GM12874 (cell line): Measurements from ENCODE around the gene SURF4.
A peak's percentile ranks its signal among the peaks of the same experiment; 100 is the strongest.

ENCODE experiments used
- CTCF ChIP-seq: IDR thresholded peaks from 2 replicates; pipeline ENCODE4 v1.5.1; 2011; ENCODE audit warnings: low read depth, mild to moderate bottlenecking, control low read depth, low read length, moderate library complexity; ENCODE audit not compliant: insufficient read depth

Gene SURF4

DNA sequence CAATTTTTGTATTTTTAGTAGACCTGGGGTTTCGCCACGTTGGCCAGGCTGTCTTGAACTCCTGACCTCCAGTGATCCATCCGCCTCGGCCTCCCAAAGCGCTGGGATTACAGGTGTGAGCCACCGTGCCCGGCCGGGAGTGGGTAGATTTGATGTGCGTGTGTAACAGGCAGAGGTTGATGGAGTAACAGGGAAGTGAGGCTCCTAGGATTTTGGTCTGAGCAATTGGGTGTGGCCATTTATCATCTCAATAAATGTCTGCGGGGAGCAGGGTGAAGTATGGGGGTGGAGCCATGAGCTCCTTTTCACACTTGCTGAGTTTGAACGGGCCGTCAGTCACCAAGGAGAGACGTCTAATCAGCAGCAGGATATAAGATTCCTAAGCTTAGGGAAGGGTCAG is 43.1 kb upstream of the SURF4 start:
- no peak for TF ChIP-seq CTCF

DNA sequence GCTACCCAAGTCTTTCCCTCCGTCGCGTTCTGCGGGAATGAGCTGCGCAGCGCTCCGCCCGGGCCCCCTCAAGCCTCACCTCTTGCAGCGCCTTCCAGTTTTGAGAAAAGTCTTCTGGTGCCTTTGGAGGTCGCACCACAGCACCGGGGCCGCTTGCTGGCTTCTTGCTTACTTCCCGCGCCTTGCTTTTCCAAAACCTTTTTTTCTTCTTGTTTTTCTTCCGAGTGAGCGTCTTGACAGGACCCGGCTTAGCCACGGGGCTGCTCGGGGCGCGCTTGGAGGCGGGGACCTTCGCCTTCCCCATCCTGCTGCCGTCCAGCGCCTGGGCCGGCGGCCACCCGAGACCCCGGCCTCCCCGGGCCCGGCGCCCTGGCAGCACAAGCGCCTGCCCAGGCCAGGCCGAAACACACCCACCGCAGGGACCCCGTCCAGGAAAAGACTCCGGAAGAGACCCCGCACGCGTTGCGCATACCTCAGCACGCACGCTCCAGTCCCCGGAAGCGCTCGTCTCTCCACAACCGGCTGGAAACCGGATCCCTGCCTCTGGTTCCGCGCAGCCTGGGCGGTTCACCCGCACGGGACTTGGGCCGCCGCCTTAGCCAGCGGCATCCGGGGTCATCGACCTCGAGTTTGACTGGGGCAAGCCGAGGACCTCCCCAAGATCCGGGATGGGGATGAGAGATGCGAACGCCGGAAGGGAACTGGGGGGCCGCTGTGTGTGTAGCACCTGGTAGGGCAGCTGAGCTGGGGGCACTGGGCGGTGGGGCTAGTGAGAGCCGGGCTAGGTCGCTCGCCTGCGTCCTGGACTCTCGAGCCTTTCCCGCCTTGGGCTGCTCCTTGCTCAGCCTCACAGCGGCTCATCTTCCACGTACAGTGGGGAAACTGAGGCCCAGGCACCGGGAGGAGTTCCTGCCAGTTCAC is 41.9 kb upstream of the SURF4 start, which contains the start of gene REXO4:
Gene REXO4 (minus strand): TSS at position 470 of the 921 bp plus-strand sequence. CDS start 166 bp downstream, at position 304.
- no peak for TF ChIP-seq CTCF

- TF ChIP-seq CTCF, result no peak
These were observed 39.3 kb upstream of the SURF4 start for GRCh38 chr9:133415170-133415569.

- no peak for TF ChIP-seq CTCF
These were observed 32.2 kb upstream of the SURF4 start for GRCh38 chr9:133408042-133408441.

DNA sequence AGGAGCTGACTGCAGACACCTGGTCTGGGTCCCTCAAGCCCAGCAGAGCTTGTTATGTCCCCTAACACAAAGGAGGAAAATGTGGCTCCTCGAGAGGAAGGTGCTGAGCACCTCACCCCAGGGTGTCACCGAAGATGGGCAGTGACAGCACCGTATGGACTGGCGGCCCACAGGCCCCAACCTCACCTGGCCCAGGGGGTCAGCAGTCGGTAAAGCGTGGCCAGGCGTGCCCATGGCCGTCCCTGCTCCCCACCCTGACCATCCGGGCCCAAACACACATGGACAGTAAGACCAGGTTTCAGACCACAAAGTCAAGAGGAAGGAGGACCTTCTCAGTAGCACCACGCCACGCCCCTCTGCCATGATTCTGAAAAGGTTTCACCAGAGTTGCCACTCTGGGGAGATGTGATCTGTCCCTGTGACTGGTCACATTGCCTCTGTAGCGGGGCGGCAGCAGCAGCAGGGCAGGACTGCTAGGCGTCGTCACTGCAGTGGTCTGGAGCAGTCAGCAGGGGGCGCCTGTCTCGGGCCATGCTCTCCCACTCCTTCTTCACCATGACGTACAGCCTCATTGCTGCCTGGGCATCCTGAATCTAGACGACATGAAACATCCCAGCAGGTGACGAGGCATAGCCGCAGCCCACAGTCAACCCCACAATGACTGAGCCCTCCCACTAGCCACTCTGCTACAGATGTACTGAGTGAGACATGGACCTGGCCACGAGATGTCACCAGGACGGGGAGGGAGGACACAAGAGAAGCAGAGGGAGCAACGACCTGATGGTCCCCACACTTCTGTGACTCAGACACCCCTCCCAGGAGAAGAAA is 30.8 kb upstream of the SURF4 start:
- TF ChIP-seq CTCF, result peak; percentile 98

DNA sequence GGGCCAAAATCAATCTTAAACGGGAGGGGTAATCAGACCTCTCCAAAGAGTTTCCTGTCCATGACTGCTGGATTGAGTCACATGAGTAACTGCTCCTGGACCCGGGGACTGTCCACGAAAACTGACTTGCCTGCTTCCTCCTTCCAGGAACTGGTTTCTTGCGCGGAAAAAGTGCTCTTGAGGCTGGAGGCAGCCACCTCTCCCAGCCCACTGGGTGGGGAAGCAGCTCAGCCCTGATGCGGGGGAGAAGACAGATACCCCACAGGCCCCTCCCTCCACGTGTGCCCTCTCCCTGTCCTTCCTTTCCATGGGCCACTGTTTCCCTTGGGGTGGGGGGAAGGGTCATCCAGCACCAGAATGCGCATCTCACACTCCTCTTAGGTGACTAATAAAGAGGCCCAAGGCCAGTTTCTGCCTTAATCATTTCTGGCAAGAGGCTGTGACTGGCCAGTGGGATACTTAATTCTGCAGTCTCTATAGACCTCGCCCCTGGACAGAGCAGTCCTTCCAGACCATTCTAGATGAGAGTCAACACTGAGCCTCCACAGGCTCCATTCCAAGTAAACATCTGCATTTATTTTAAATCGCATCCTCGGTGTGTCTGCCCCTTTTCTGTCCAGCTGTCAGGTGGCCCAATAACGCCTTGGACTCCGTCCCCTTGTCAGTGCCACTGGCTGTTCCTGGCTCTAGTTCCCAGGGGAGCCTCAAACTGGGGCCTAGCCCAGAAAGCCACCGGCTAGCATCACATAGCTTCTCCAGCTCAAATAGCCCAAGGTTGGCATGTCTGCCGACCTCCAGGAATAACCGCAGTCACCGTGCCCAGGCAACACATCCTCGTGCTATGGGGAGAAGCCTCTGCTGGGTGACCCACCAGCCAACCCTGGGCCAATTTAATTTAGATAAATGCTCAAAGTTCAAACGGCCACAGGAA is 29.9 kb upstream of the SURF4 start:
- TF ChIP-seq CTCF, result no peak
